HepG2 (cell line): ENCODE measurements around the gene TMED9.

ENCODE experiments used
- ATF7 ChIP-seq, 2 experiments: fragments of 450-650 bp in 1 of 2; sonication (generic) in 1 of 2; formaldehyde crosslinking in 1 of 2; IDR thresholded peaks; 2 replicates each; pipeline versions ENCODE4 v1.4.0 to v1.6.1; 2016 to 2020; ENCODE audit warnings: antibody characterized with exemption in 1 of 2, mild to moderate bottlenecking in 1 of 2, missing genetic modification reagents in 1 of 2
- CTCF ChIP-seq: sonication (generic); formaldehyde crosslinking; IDR thresholded peaks from 2 replicates; pipeline ENCODE4 v1.5.0; 2020; ENCODE audit warnings: mild to moderate bottlenecking, missing genetic modification reagents, moderate library complexity
- ELF1 ChIP-seq: sonication (generic); formaldehyde crosslinking; IDR thresholded peaks from 2 replicates; pipeline ENCODE4 v1.4.0; 2020; ENCODE audit warnings: missing genetic modification reagents
- ESRRA ChIP-seq: sonication (generic); formaldehyde crosslinking; IDR thresholded peaks from 2 replicates; pipeline ENCODE4 v1.5.1; 2020; ENCODE audit warnings: mild to moderate bottlenecking, low read depth, missing genetic modification reagents
- JDP2 ChIP-seq: sonication (generic); formaldehyde crosslinking; IDR thresholded peaks from 2 replicates; pipeline ENCODE4 v1.8.1; 2022; ENCODE audit warnings: missing genetic modification reagents, borderline replicate concordance
- KDM1A ChIP-seq: IDR thresholded peaks from 2 replicates; pipeline ENCODE4 v1.6.1; 2016; ENCODE audit warnings: missing compliant biosample characterization
- NFIC ChIP-seq: IDR thresholded peaks from 2 replicates; pipeline ENCODE4 v1.6.1; 2012; ENCODE audit warnings: mild to moderate bottlenecking, low read length, inconsistent platforms
- PREB ChIP-seq: sonication (generic); formaldehyde crosslinking; IDR thresholded peaks from 2 replicates; pipeline ENCODE4 v1.4.0; 2020; ENCODE audit warnings: missing genetic modification reagents
- PTBP1 ChIP-seq: fragments of 200-400 bp; formaldehyde crosslinking; IDR thresholded peaks from 2 replicates; pipeline ENCODE4 v1.6.1; 2018; ENCODE audit warnings: low read length, low read depth; ENCODE audit not compliant: poor library complexity, severe bottlenecking
- SRY ChIP-seq: sonication (generic); formaldehyde crosslinking; IDR thresholded peaks from 2 replicates; pipeline ENCODE4 v1.8.0; 2022; ENCODE audit warnings: mild to moderate bottlenecking, missing genetic modification reagents
- TAF1 ChIP-seq: sonication (generic); formaldehyde crosslinking; IDR thresholded peaks from 2 replicates; pipeline ENCODE4 v1.4.0; 2020; ENCODE audit warnings: missing genetic modification reagents
- YEATS2 ChIP-seq: sonication (generic); formaldehyde crosslinking; IDR thresholded peaks from 2 replicates; pipeline ENCODE4 v1.4.0; 2020; ENCODE audit warnings: missing genetic modification reagents, borderline replicate concordance
- ZNF343 ChIP-seq: sonication (generic); formaldehyde crosslinking; IDR thresholded peaks from 2 replicates; pipeline ENCODE4 v1.4.0; 2020; ENCODE audit warnings: mild to moderate bottlenecking, missing genetic modification reagents
- ZNF430 ChIP-seq: sonication (generic); formaldehyde crosslinking; IDR thresholded peaks from 2 replicates; pipeline ENCODE4 v1.9.0; 2021; ENCODE audit warnings: mild to moderate bottlenecking, missing genetic modification reagents

GRCh38 chr5:177612215-177612673 lies 20.2 kb downstream of the TMED9 start:
- TF ChIP-seq ZNF343 (no peak), KDM1A (no peak), CTCF (CRISPR knock-in tag) (no peak), TAF1 (CRISPR knock-in tag) (no peak), ESRRA (CRISPR knock-in tag) (no peak), ELF1 (no peak), JDP2 (no peak), PREB (CRISPR knock-in tag) (no peak), NFIC (no peak), ZNF430 (CRISPR knock-in tag) (no peak), PTBP1 (no peak), SRY (CRISPR knock-in tag) (no peak), YEATS2 (CRISPR knock-in tag) (no peak), ATF7 (IDR thresholded peaks at IDR 0.05) (no peak), ATF7 (CRISPR knock-in tag; IDR thresholded peaks at IDR 0.05) (no peak)
